H1 (cell line): ENCODE results near the gene LCE3E. TPM values are rescaled to one million over a fixed set of nuclear protein-coding genes. Genes with fewer than 3 reads are reported as not detected.

Experiments used
- CTCF ChIA-PET: fragments of 300-600 bp; sonication (Branson Sonifier 250); formaldehyde crosslinking; loops from one replicate; lab custom pipeline; 2021; ENCODE audit not compliant: partially characterized antibody; lab: Charles Lee
- POLR2A ChIA-PET: fragments of 300-600 bp; sonication (Branson Sonifier 250); formaldehyde crosslinking; loops from one replicate; lab custom pipeline; 2021; ENCODE audit warnings: inconsistent platforms; ENCODE audit not compliant: partially characterized antibody; lab: Charles Lee
- DNase-seq, 2 experiments: peaks; one replicate each; pipeline versions ENCODE4 v3.0.0 to v3.0.0-alpha.2; 2010 to 2022; ENCODE audit warnings: low spot score in 2 of 2, low read depth in 1 of 2, mixed read lengths in 1 of 2
- FAIRE-seq: peaks from 2 replicates; lab custom pipeline; 2011; peaks lifted over from hg19 to GRCh38; lab: Jason Lieb, UNC
- H2AFZ ChIP-seq: 2 replicates; pipeline ENCODE4 v1.8.1; 2012; ENCODE audit warnings: low read length, inconsistent platforms
- H2AK5ac ChIP-seq: 2 replicates; pipeline ENCODE4 v1.6.1; 2013; ENCODE audit warnings: low read depth, low read length
- H2BK120ac ChIP-seq: replicated peaks from 2 replicates; pipeline ENCODE3; 2013; ENCODE audit warnings: low read depth, low read length, inconsistent platforms
- H2BK12ac ChIP-seq: 2 replicates; pipeline ENCODE4 v1.6.1; 2013; ENCODE audit warnings: low read depth, low read length
- H2BK15ac ChIP-seq: 2 replicates; pipeline ENCODE4 v1.6.1; 2013; ENCODE audit warnings: low read length
- H2BK20ac ChIP-seq: 2 replicates; pipeline ENCODE4 v1.6.1; 2013; ENCODE audit warnings: low read length
- H2BK5ac ChIP-seq: 2 replicates; pipeline ENCODE4 v1.6.1; 2013; ENCODE audit warnings: low read depth, low read length
- H3K14ac ChIP-seq: 2 replicates; pipeline ENCODE4 v1.6.1; 2013; ENCODE audit warnings: inconsistent platforms; ENCODE audit not compliant: insufficient read length
- H3K18ac ChIP-seq: 2 replicates; pipeline ENCODE4 v1.6.1; 2013; ENCODE audit warnings: low read length; ENCODE audit errors: extremely low read depth
- H3K23ac ChIP-seq: 2 replicates; pipeline ENCODE4 v1.6.1; 2013; ENCODE audit warnings: inconsistent platforms; ENCODE audit not compliant: insufficient read length
- H3K23me2 ChIP-seq: 2 replicates; pipeline ENCODE4 v1.6.1; 2013; ENCODE audit warnings: low read depth, low read length
- H3K27ac ChIP-seq: 2 replicates; pipeline ENCODE4 v1.6.1; 2011; ENCODE audit warnings: low read depth, low read length, inconsistent platforms
- H3K27me3 ChIP-seq, 4 experiments: replicated peaks in 1 of 4; 1 replicate in 1 of 4; 2 replicates in 3 of 4; pipeline versions ENCODE4 v1.6.1 to v1.8.1; 2011 to 2013; ENCODE audit warnings: low read length in 3 of 4, mild to moderate bottlenecking in 3 of 4, inconsistent platforms in 2 of 4, mixed read lengths in 2 of 4, moderate library complexity in 1 of 4; ENCODE audit not compliant: control insufficient read depth in 3 of 4, insufficient read depth in 3 of 4; ENCODE audit errors: extremely low read depth in 1 of 4
- H3K36me3 ChIP-seq, 4 experiments: 2 replicates each; pipeline versions ENCODE4 v1.6.1 to v1.8.1; 2011 to 2013; ENCODE audit warnings: mild to moderate bottlenecking in 4 of 4, low read length in 3 of 4, moderate library complexity in 2 of 4, control low read depth in 1 of 4, inconsistent platforms in 1 of 4; ENCODE audit not compliant: insufficient read depth in 4 of 4, control insufficient read depth in 2 of 4
- H3K4ac ChIP-seq: replicated peaks from 2 replicates; pipeline ENCODE3; 2013; ENCODE audit warnings: low read length, low read depth, mixed read lengths, inconsistent platforms; ENCODE audit not compliant: insufficient read length
- H3K4me1 ChIP-seq, 4 experiments: replicated peaks in 1 of 4; 1 replicate in 1 of 4; 2 replicates in 3 of 4; pipeline versions ENCODE4 v1.6.1 to v1.8.1; 2011 to 2013; ENCODE audit warnings: low read length in 3 of 4, inconsistent platforms in 2 of 4, mixed read lengths in 1 of 4; ENCODE audit not compliant: insufficient read depth in 4 of 4, control insufficient read depth in 3 of 4
- H3K4me2 ChIP-seq, 2 experiments: 2 replicates each; pipeline versions ENCODE4 v1.6.1 to v1.8.1; 2011 to 2013; ENCODE audit warnings: low read depth in 2 of 2, low read length in 2 of 2, control low read depth in 1 of 2, inconsistent platforms in 1 of 2, mild to moderate bottlenecking in 1 of 2; ENCODE audit not compliant: insufficient read depth in 1 of 2
- H3K4me3 ChIP-seq, 4 experiments: fragments of 200-600, 300-600 bp in 1 of 4; sonication (generic), shearing (Covaris generic), sonication (Bioruptor Twin) in 1 of 4; 2 replicates each; pipeline versions ENCODE4 v1.5.1 to v1.8.1; 2011 to 2016; ENCODE audit warnings: low read length in 4 of 4, low read depth in 3 of 4, control low read depth in 2 of 4, inconsistent platforms in 2 of 4, mild to moderate bottlenecking in 2 of 4, mixed read lengths in 1 of 4, moderate library complexity in 1 of 4; ENCODE audit not compliant: insufficient read depth in 2 of 4; ENCODE audit errors: extremely low read depth in 1 of 4
- H3K56ac ChIP-seq: replicated peaks from 2 replicates; pipeline ENCODE3; 2013; ENCODE audit warnings: low read depth, mild to moderate bottlenecking, mixed read lengths, low read length, inconsistent platforms; ENCODE audit not compliant: insufficient read length
- H3K79me1 ChIP-seq: 2 replicates; pipeline ENCODE4 v1.6.1; 2013; ENCODE audit warnings: low read depth, low read length, control low read depth
- H3K79me2 ChIP-seq, 2 experiments: 2 replicates each; pipeline versions ENCODE4 v1.6.1 to v1.8.1; 2012 to 2013; ENCODE audit warnings: low read length in 2 of 2, mild to moderate bottlenecking in 2 of 2, inconsistent platforms in 1 of 2; ENCODE audit not compliant: insufficient read depth in 2 of 2, control insufficient read depth in 1 of 2
- H3K9ac ChIP-seq, 4 experiments: replicated peaks in 1 of 4; 1 replicate in 1 of 4; 2 replicates in 3 of 4; pipeline versions ENCODE4 v1.6.1 to v1.8.1; 2011 to 2013; ENCODE audit warnings: low read depth in 3 of 4, low read length in 3 of 4, control low read depth in 2 of 4, mild to moderate bottlenecking in 2 of 4, moderate library complexity in 2 of 4, inconsistent platforms in 1 of 4; ENCODE audit errors: extremely low read depth in 1 of 4
- H3K9me3 ChIP-seq, 2 experiments: 2 replicates each; pipeline versions ENCODE4 v1.6.1 to v1.8.1; 2012 to 2013; ENCODE audit warnings: mild to moderate bottlenecking in 2 of 2, moderate library complexity in 2 of 2, control low read depth in 1 of 2, inconsistent platforms in 1 of 2, low read depth in 1 of 2, low read length in 1 of 2, mixed read lengths in 1 of 2; ENCODE audit not compliant: insufficient read depth in 2 of 2
- H4K20me1 ChIP-seq, 2 experiments: replicated peaks in 1 of 2; 2 replicates each; pipeline versions ENCODE3 to v1.8.1; 2011 to 2013; ENCODE audit warnings: inconsistent platforms in 2 of 2, low read length in 2 of 2, mild to moderate bottlenecking in 1 of 2; ENCODE audit not compliant: insufficient read depth in 2 of 2, control insufficient read depth in 1 of 2
- H4K5ac ChIP-seq: 2 replicates; pipeline ENCODE4 v1.6.1; 2013; ENCODE audit warnings: low read length, low read depth, mixed read lengths, inconsistent platforms; ENCODE audit not compliant: insufficient read length
- H4K8ac ChIP-seq: 2 replicates; pipeline ENCODE4 v1.8.0; 2013; ENCODE audit warnings: mild to moderate bottlenecking, moderate library complexity, low read length, inconsistent platforms; ENCODE audit not compliant: insufficient read depth; ENCODE audit errors: extremely low read depth
- H4K91ac ChIP-seq: replicated peaks from 2 replicates; pipeline ENCODE3; 2013; ENCODE audit warnings: low read length, mixed read lengths, inconsistent platforms; ENCODE audit not compliant: insufficient read length
- CBX5 ChIP-seq: fragments of 300-800, 300-1000 bp; sonication (generic); IDR thresholded peaks from 2 replicates; pipeline ENCODE4 v1.7.1; 2016; ENCODE audit warnings: antibody characterized with exemption, low read length, low read depth
- GTF2F1 ChIP-seq: IDR thresholded peaks from 2 replicates; pipeline ENCODE4 v1.6.1; 2012; ENCODE audit warnings: low read depth, low read length, improper control_type of control experiment, borderline replicate concordance
- POLR2A ChIP-seq, 2 experiments: IDR thresholded peaks; 1 replicate in 1 of 2; 2 replicates in 1 of 2; pipeline ENCODE4 v1.6.1; 2011; ENCODE audit warnings: low read depth in 2 of 2, low read length in 2 of 2, mild to moderate bottlenecking in 2 of 2; ENCODE audit errors: control extremely low read depth in 1 of 2
- RAD21 ChIP-seq, 2 experiments: IDR thresholded peaks in 1 of 2; conservative IDR thresholded peaks in 1 of 2; 2 replicates each; pipeline ENCODE4 v1.6.1; 2011; ENCODE audit warnings: low read depth in 2 of 2, low read length in 2 of 2, improper control_type of control experiment in 1 of 2, inconsistent platforms in 1 of 2, mild to moderate bottlenecking in 1 of 2, moderate library complexity in 1 of 2
- RNF2 ChIP-seq: fragments of 200-900, 300-1000 bp; sonication (generic); IDR thresholded peaks from 2 replicates; pipeline ENCODE4 v1.7.1; 2016; ENCODE audit warnings: borderline replicate concordance, low read depth, mild to moderate bottlenecking, antibody characterized with exemption, low read length; ENCODE audit not compliant: poor library complexity, severe bottlenecking; ENCODE audit errors: missing control alignments
- SIX5 ChIP-seq: IDR thresholded peaks from 2 replicates; pipeline ENCODE4 v1.6.1; 2011; ENCODE audit warnings: mild to moderate bottlenecking, low read depth, low read length
- SUZ12 ChIP-seq: fragments of 200-600 bp; sonication (generic); IDR thresholded peaks from 2 replicates; pipeline ENCODE4 v1.6.1; 2012; ENCODE audit warnings: mild to moderate bottlenecking, inconsistent platforms, low read length, moderate library complexity, mixed read lengths
- TCF12 ChIP-seq: IDR thresholded peaks from 2 replicates; pipeline ENCODE4 v1.6.1; 2011; ENCODE audit warnings: low read depth, mild to moderate bottlenecking, low read length
- TEAD4 ChIP-seq: IDR thresholded peaks from 2 replicates; pipeline ENCODE4 v1.6.1; 2012; ENCODE audit warnings: low read depth, low read length, inconsistent platforms, mixed read lengths
- WGBS, 2 experiments: shearing (Covaris generic) in 1 of 2; methylation state at CpG; one replicate each; pipeline versions ENCODE4 v1.1.6 to v1.1.7; 2013 to 2015; ENCODE audit warnings: low lambda C conversion rate in 2 of 2, mixed read lengths in 2 of 2, inconsistent platforms in 1 of 2, low coverage in 1 of 2, missing lambda C conversion rate in 1 of 2; ENCODE audit not compliant: insufficient replicate concordance in 2 of 2, insufficient coverage in 1 of 2, insufficient read length in 1 of 2; ENCODE audit errors: extremely low coverage in 1 of 2, missing lambda C conversion rate in 1 of 2; 5-methylcytosine and 5-hydroxymethylcytosine counted together
- polyA plus RNA-seq, 7 experiments: library from polyadenylated mRNA; depleted of rRNA in 3 of 7; stranded (reverse) in 5 of 7; unstranded in 2 of 7; fragments of >200 nt in 5 of 7; fragments of 200-250 nt in 2 of 7; gene quantifications; 1 replicate in 5 of 7; 2 replicates in 1 of 7; 4 replicates in 1 of 7; pipeline versions ENCODE4 v1.2.1 to v1.2.3, GENCODE V29; 2011 to 2013; ENCODE audit warnings: missing spikeins in 2 of 7, mixed read lengths in 2 of 7
- total RNA-seq: library from RNA; stranded (reverse); fragmentation: NEBNext Ultra II Directional; extraction: Animal tissue kit (Norgen Biotek cat#: 25700); gene quantifications from 2 replicates; pipeline ENCODE4 v1.2.1, GENCODE V29; 2021
- TF ChIP-seq, protein P1 (sequence below), 3 experiments: IDR thresholded peaks; 1 replicate in 2 of 3; 2 replicates in 1 of 3; pipeline versions ENCODE4 v1.5.1 to v1.6.1; 2011; ENCODE audit warnings: low read length in 3 of 3, mild to moderate bottlenecking in 3 of 3, inconsistent platforms in 2 of 3, low read depth in 1 of 3, moderate library complexity in 1 of 3; ENCODE audit not compliant: insufficient read depth in 1 of 3; ENCODE audit errors: control extremely low read depth in 1 of 3

Gene LCE3E
- total and polyA plus RNA-seq, 2 of the 8 experiments (the other 6 are each of a cell fraction or from before 2014, with no cell fraction given): not detected

DNA sequence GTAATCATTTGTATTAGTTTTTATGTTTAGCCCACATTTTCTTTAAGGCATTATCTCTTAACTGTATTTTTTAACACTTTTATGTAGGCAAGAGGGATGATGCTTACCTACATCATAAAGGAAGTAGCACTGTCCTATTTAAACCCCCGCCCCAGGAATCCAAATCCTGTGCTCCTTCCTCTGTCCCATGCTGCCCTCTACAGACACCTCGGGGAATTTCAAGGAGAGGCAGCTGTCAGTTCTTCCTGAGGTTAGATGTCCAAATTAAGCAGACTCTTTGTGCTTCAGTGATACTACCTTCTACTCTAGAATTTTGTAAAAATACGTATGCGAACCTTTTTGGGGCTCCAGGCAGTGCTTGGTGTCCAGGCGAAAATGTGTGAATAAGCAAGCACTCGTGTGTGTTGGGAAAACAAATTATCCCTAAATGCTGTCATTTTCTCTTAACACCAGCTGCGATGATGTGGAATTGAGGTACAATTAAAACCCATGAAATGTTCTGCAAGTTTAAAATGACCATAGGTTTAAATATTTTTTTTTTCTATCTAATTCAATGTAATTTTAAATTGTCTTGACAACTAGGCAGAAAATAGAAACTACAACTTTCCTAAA is 33.1 kb downstream of the LCE3E start:
- no peak overlapping the region for H3K27ac ChIP-seq
- no peaks in the 10 kb centered on the region for H3K79me1 ChIP-seq
- no peaks in the 10 kb centered on the region for H3K23me2 ChIP-seq
- no peak overlapping the region for H2BK15ac ChIP-seq
- no peaks in the 10 kb centered on the region for H4K20me1 ChIP-seq
- H3K27me3 ChIP-seq: no peaks in the 10 kb centered on the region
- no peak overlapping the region for H3K56ac ChIP-seq
- H2AK5ac ChIP-seq: no peak overlapping the region
- H3K4me2 ChIP-seq: no peak overlapping the region
- H2BK120ac ChIP-seq: no peak overlapping the region
- no peak overlapping the region for H2AFZ ChIP-seq
- DNase-seq (peak in 1 of 2 experiments; percentile 62), FAIRE-seq (no peak)
- H3K9ac ChIP-seq: no peak overlapping the region
- H3K23ac ChIP-seq: no peak overlapping the region
- no peak overlapping the region for H4K5ac ChIP-seq
- H4K8ac ChIP-seq: no peak overlapping the region
- no peak overlapping the region for H4K91ac ChIP-seq
- no peak overlapping the region for H3K14ac ChIP-seq
- no peak overlapping the region for H3K4ac ChIP-seq
- POLR2A ChIA-PET: no interaction called here
- H3K4me1 ChIP-seq: no peaks in the 10 kb centered on the region
- H3K36me3 ChIP-seq: no peaks in the 10 kb centered on the region
- no peak overlapping the region for H2BK5ac ChIP-seq
- CTCF ChIA-PET: no interaction called here
- peaks cover 66 to 71% of the 10 kb centered on the region in 2 experiments for H3K9me3 ChIP-seq
- no peaks in the 10 kb centered on the region for H3K79me2 ChIP-seq
- H2BK12ac ChIP-seq: no peak overlapping the region
- WGBS, 2 experiments: 63% methylated on average over 7 of the region's 7 CpGs; no CpG with 5 or more reads in 1 of the 2 experiments
- H3K4me3 ChIP-seq: no peak overlapping the region
- no peak overlapping the region for H2BK20ac ChIP-seq
- H3K18ac ChIP-seq: no peak overlapping the region
- TF ChIP-seq TEAD4: no peak
- no peak for TF ChIP-seq GTF2F1
- TF ChIP-seq, protein P1, sequence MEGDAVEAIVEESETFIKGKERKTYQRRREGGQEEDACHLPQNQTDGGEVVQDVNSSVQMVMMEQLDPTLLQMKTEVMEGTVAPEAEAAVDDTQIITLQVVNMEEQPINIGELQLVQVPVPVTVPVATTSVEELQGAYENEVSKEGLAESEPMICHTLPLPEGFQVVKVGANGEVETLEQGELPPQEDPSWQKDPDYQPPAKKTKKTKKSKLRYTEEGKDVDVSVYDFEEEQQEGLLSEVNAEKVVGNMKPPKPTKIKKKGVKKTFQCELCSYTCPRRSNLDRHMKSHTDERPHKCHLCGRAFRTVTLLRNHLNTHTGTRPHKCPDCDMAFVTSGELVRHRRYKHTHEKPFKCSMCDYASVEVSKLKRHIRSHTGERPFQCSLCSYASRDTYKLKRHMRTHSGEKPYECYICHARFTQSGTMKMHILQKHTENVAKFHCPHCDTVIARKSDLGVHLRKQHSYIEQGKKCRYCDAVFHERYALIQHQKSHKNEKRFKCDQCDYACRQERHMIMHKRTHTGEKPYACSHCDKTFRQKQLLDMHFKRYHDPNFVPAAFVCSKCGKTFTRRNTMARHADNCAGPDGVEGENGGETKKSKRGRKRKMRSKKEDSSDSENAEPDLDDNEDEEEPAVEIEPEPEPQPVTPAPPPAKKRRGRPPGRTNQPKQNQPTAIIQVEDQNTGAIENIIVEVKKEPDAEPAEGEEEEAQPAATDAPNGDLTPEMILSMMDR (IDR thresholded peaks at IDR 0.05; ENCODE audit: control extremely low read depth in 1 of 3, insufficient read depth in 1 of 3, low read depth in 1 of 3, low read length in 3 of 3): peak; percentile 17 to 40 (median 32); a peak in 3 of 4 replicates
- peak; percentile 33 to 54 for TF ChIP-seq RAD21 (IDR thresholded peaks at IDR 0.05 in 1 of 2, conservative IDR thresholded peaks at IDR 0.05 in 1 of 2; ENCODE audit: low read depth in 2 of 2, low read length in 2 of 2)
- no peak for TF ChIP-seq TCF12
- TF ChIP-seq SUZ12: no peak
- no peak for TF ChIP-seq SIX5
- TF ChIP-seq CBX5: no peak
- TF ChIP-seq RNF2: no peak
- no peak for TF ChIP-seq POLR2A (IDR thresholded peaks at IDR 0.05; ENCODE audit: control extremely low read depth in 1 of 2, low read depth in 2 of 2, low read length in 2 of 2)
